ENCODE measurements around the gene MYO3B. TPM values are rescaled to one million over a fixed set of nuclear protein-coding genes. Genes with fewer than 3 reads are reported as not detected.

MYO3B gene
- total RNA-seq, 1 donor from 2014 or later = not detected

DNA sequence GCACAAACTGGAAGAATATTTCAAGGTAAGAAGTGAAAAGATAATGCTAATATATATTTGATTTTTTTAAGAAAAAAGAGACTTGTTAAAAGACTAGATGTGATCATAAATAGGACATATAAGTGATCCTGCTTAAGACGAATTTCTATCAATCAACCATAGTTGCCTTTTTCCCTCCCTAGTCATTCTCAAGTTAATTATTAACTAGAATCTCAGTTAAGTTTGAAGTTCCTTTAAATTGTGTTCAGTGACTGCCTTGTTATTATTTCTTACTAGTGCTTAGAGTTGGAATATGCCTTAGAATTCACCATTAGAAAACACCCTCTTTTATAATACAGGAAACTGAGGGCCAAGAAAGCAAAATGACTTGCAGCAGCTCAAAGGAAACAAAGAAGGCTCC lies 395.7 kb downstream of the MYO3B start:
- Mint-ChIP-seq H3K36me3 (ENCODE audit: low read depth) (no peaks in the 10 kb centered on the region), H3K27me3 (peaks cover 11% of the 10 kb centered on the region)

DNA sequence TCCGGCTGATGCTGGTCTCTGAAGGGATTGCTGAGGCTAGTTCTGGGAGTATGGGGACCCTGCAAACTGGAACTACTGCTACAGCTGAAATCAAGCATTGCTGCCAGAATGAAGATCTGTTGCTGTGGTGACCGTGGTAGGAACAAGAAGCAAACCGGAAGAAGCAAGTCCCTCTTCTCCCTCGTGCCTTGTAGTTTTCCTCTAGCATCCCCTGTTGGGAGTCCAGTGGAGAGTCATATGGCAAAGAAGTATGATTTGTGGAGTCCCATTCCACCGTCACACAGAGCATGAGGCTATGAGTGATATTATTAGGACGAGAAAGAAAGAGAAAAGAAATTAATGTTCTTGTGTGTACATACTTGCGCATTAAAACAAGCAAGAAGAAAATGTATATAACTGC lies 398.3 kb downstream of the MYO3B start:
- CTCF ChIA-PET = no interaction called here
- no peaks in the 10 kb centered on the region for H3K9me3 Mint-ChIP-seq
- intact Hi-C loops (cut with micrococcal nuclease) = no loop called here
- DNase-seq (no peak), ATAC-seq (ENCODE audit: low read depth) (no peak)
- no peaks in the 10 kb centered on the region for H3K4me1 Mint-ChIP-seq
- peaks cover 7% of the 10 kb centered on the region for H3K27me3 Mint-ChIP-seq
- no peak overlapping the region for H3K27ac Mint-ChIP-seq
- POLR2A ChIA-PET = no interaction called here
- H3K4me3 Mint-ChIP-seq = no peak overlapping the region
- TF ChIP-seq, protein P1, sequence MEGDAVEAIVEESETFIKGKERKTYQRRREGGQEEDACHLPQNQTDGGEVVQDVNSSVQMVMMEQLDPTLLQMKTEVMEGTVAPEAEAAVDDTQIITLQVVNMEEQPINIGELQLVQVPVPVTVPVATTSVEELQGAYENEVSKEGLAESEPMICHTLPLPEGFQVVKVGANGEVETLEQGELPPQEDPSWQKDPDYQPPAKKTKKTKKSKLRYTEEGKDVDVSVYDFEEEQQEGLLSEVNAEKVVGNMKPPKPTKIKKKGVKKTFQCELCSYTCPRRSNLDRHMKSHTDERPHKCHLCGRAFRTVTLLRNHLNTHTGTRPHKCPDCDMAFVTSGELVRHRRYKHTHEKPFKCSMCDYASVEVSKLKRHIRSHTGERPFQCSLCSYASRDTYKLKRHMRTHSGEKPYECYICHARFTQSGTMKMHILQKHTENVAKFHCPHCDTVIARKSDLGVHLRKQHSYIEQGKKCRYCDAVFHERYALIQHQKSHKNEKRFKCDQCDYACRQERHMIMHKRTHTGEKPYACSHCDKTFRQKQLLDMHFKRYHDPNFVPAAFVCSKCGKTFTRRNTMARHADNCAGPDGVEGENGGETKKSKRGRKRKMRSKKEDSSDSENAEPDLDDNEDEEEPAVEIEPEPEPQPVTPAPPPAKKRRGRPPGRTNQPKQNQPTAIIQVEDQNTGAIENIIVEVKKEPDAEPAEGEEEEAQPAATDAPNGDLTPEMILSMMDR (IDR thresholded peaks at IDR 0.05) = no peak
- no peaks in the 10 kb centered on the region for H3K36me3 Mint-ChIP-seq (ENCODE audit: low read depth)

More for the DNA sequence above, 395.7 kb downstream of the MYO3B start:
- TF ChIP-seq, protein P1 (IDR thresholded peaks at IDR 0.05) = no peak
- Mint-ChIP-seq H3K9me3 (no peaks in the 10 kb centered on the region), H3K27ac (no peak overlapping the region), H3K4me1 (no peaks in the 10 kb centered on the region), H3K4me3 (no peak overlapping the region)
- ChIA-PET POLR2A (no interaction called here), CTCF (no interaction called here)
- intact Hi-C loops (cut with micrococcal nuclease) = no loop called here
- DNase-seq = no peak
- no peak for ATAC-seq (ENCODE audit: low read depth)

DNA sequence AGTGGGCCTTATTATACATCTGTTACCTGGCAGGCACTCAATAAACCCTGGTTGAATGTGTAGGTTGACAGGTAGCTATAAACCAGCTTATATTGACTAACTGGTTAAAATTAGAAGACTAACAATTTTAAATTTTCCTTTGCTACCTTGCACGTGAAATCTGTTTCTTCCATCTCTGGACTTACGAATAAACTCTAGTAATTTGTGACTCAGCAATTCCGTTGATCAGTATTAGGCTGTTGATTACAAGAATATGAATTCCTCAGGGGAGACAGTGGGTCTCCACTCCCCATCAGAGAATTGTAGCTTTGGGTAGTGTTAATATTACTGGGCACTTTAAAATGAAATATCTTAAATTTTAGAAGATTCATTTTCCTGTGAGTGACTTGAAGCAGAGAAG lies 399.4 kb downstream of the MYO3B start:
- CTCF ChIA-PET = no interaction called here
- H3K27ac Mint-ChIP-seq = no peak overlapping the region
- no peaks in the 10 kb centered on the region for H3K36me3 Mint-ChIP-seq (ENCODE audit: low read depth)
- H3K4me1 Mint-ChIP-seq = no peaks in the 10 kb centered on the region
- no peak overlapping the region for H3K4me3 Mint-ChIP-seq
- no peak for DNase-seq
- TF ChIP-seq, protein P1 (IDR thresholded peaks at IDR 0.05) = no peak
- H3K9me3 Mint-ChIP-seq = no peaks in the 10 kb centered on the region
- no peak for ATAC-seq (ENCODE audit: low read depth)
- POLR2A ChIA-PET = no interaction called here
- peaks cover 5% of the 10 kb centered on the region for H3K27me3 Mint-ChIP-seq
- intact Hi-C loops (cut with micrococcal nuclease) = no loop called here

DNA sequence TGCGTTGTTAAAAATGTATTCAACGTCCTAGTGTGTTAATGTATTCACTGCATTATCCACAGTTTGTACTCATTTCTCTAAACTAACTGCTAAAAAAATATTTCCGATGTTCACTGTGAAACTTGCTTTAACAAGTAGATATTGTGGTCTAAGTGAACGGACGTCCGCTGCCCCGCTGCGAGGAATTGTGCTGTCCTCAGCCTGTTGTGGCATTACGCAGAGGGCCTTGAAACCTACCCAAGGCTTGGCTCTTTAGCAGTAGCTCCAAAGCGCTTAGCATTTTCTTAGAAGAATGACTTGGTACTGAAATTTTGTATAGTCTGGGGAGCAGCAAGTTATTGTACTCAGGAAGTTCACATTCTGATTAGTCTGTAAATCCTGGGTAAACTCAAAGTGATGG lies 400.7 kb downstream of the MYO3B start:
- H3K27me3 Mint-ChIP-seq = peaks cover 3% of the 10 kb centered on the region
- DNase-seq = no peak
- H3K9me3 Mint-ChIP-seq = no peaks in the 10 kb centered on the region
- H3K27ac Mint-ChIP-seq = no peak overlapping the region
- TF ChIP-seq, protein P1 (IDR thresholded peaks at IDR 0.05) = no peak
- CTCF ChIA-PET = no interaction called here
- no peak overlapping the region for H3K4me3 Mint-ChIP-seq
- intact Hi-C loops (cut with micrococcal nuclease) = no loop called here
- H3K36me3 Mint-ChIP-seq (ENCODE audit: low read depth) = no peaks in the 10 kb centered on the region
- no peak for ATAC-seq (ENCODE audit: low read depth)
- POLR2A ChIA-PET = no interaction called here
- H3K4me1 Mint-ChIP-seq = no peaks in the 10 kb centered on the region

DNA sequence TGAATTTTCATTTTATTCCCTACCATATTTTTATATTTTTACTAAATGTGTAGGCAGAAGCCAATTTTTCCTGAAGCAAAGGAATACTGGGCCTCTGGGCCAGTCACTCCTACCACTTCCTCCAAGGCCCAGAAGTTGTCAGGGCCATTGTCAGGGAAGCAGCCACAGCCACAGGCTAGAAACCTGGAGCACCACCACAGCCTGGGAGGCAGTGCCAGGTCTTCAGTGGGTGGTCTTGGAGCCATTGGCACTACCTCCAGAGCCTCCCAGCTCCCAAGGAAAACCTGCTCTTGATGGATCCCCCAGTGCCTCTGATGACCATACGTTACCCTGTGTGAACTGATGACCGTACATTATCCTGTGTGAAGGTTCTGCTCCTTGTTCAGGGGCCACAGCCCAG lies 401.6 kb downstream of the MYO3B start:
- ATAC-seq (ENCODE audit: low read depth) = no peak
- Mint-ChIP-seq H3K9me3 (no peaks in the 10 kb centered on the region), H3K36me3 (ENCODE audit: low read depth) (no peaks in the 10 kb centered on the region), H3K4me3 (no peak overlapping the region), H3K4me1 (no peaks in the 10 kb centered on the region), H3K27me3 (peaks cover 5% of the 10 kb centered on the region), H3K27ac (no peak overlapping the region)
- ChIA-PET POLR2A (no interaction called here), CTCF (no interaction called here)
- DNase-seq = no peak
- intact Hi-C loops (cut with micrococcal nuclease) = no loop called here
- TF ChIP-seq, protein P1 (IDR thresholded peaks at IDR 0.05) = no peak

Measured in activated B cell treated with CpG ODN at 0.5 μM for 24 hours (primary cell).